Measurements from ENCODE around the gene TCEAL7. TPM values are rescaled to one million over a fixed set of nuclear protein-coding genes. Genes with fewer than 3 reads are reported as not detected.

TCEAL7 gene
- total RNA-seq, 1 experiment from 2014 or later = 0.20 TPM

DNA sequence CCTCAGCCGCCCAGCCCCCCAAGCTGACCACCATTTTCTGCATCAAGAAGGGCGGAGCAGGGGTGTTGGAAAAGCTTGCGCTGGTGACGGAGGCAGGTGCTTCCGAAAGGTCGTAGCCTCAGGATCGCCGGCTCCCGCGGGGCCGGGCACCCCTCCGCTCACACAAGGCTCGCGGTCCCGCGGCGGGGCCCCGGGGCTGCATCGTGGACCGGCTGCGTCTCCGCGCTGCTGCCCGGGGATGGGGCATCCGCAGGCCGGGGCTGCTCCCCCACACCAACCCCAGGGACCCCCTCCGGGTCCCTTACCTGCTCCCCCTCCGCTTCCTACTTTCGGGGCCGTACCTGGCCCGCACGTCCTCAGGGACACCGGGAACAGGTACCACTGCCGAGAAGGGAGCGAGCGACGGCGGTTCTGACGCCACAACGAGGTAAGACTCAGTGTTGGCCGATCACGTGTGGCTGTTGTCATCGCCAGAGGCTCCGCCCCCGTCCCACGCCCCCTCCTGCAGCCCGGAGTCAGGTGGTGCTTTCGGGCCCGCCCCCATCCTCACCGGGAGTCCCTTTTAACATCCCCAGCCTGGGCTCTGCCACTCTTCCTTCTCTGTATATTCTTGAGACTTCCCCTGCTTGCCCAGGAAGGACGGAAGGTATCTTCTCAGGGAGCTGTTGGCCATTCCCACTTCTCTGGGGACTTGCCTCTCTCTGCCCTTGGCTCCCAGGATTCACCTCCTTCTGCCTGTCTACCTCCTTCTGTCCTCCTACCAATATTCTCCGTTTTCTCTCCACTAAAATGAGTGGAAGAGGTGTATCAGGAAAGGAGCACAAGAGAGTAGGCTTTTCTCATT, 19.3 kb upstream of the TCEAL7 start, which contains the start of gene BEX2 (continued):
- TF ChIP-seq, protein P1, sequence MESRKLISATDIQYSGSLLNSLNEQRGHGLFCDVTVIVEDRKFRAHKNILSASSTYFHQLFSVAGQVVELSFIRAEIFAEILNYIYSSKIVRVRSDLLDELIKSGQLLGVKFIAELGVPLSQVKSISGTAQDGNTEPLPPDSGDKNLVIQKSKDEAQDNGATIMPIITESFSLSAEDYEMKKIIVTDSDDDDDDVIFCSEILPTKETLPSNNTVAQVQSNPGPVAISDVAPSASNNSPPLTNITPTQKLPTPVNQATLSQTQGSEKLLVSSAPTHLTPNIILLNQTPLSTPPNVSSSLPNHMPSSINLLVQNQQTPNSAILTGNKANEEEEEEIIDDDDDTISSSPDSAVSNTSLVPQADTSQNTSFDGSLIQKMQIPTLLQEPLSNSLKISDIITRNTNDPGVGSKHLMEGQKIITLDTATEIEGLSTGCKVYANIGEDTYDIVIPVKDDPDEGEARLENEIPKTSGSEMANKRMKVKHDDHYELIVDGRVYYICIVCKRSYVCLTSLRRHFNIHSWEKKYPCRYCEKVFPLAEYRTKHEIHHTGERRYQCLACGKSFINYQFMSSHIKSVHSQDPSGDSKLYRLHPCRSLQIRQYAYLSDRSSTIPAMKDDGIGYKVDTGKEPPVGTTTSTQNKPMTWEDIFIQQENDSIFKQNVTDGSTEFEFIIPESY (IDR thresholded peaks at IDR 0.05; ENCODE audit: extremely low read depth, insufficient replicate concordance, low read length) = no peak

DNA sequence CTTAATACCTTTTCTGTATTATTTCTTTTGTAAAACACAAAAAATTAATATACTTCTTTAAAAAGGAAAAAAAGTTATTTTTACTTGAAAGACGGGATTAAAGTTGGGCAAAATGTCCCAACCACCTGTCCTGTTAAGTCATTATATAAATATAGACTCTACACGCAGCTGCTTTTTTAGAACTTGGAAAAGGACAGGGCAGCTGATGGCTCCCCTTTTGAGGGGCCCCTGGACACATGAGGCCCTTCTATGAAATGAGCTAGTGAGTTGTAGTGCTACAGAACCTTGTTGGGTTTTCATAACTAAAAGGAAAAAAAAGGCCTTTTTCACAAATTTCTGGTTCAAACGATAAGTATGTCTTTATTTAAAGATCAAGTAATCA, 18.6 kb upstream of the TCEAL7 start:
- H3K36me3 ChIP-seq (ENCODE audit: control insufficient read depth in 1 of 2, insufficient read depth in 2 of 2, low read length in 2 of 2) = no peaks in the 10 kb centered on the region
- POLR2A ChIA-PET = no interaction called here
- H2AFZ ChIP-seq (ENCODE audit: low read depth, low read length, poor library complexity, severe bottlenecking) = no peak overlapping the region

More for the DNA sequence above, 18.6 kb upstream of the TCEAL7 start:
- Histone ChIP-seq H3K79me2 (ENCODE audit: insufficient read depth, low read length) (no peaks in the 10 kb centered on the region), H3K9me2 (ENCODE audit: insufficient read depth) (no peaks in the 10 kb centered on the region), H4K20me1 (ENCODE audit: insufficient read depth) (no peaks in the 10 kb centered on the region), H3K27me3 (ENCODE audit: insufficient read depth, low read length) (no peaks in the 10 kb centered on the region), H3K4me1 (ENCODE audit: control insufficient read depth in 1 of 2, insufficient read depth in 2 of 2, low read length in 2 of 2) (no peaks in the 10 kb centered on the region; a peak in 1 of 4 replicates), H3K4me2 (ENCODE audit: low read length) (peak overlapping the region; percentile 80), H3K4me3 (replicated peaks in 1 of 2; ENCODE audit: low read depth in 1 of 2, low read length in 2 of 2) (peak overlapping the region; percentile 57 to 71), H3K9me3 (ENCODE audit: control insufficient read depth in 1 of 2, insufficient read depth in 1 of 2, low read depth in 1 of 2, low read length in 2 of 2) (no peaks in the 10 kb centered on the region), H3K9ac (ENCODE audit: low read length) (0 out of 2 replicates have a peak overlapping the region, but pooled peaks have one; percentile 70), H3K27ac (ENCODE audit: low read depth, low read length) (no peak overlapping the region)
- TSS peak; percentile 92 for BruUV-seq (replicated peaks)
- DNase-seq (ENCODE audit: low read depth, low spot score) = no peak
- ChIA-PET CTCF (interaction anchor here (0.8 kb wide), 1 partner anchor 32 kb away, joined by 3 read pairs; no protein-coding TSS in a partner anchor), RAD21 (ENCODE audit: low non-redundant PET in 1 of 2, low total read pairs in 2 of 2, uncharacterized antibody in 2 of 2, unreplicated experiment in 2 of 2) (no interaction called here)
- no peak for ATAC-seq
- TF ChIP-seq SP1 (IDR thresholded peaks at IDR 0.05; ENCODE audit: low read depth) = no peak
- TF ChIP-seq SIN3A (IDR thresholded peaks at IDR 0.05; ENCODE audit: low read depth) = no peak
- TF ChIP-seq EZH2phosphoT487 (IDR thresholded peaks at IDR 0.05; ENCODE audit: borderline replicate concordance) = no peak
- TF ChIP-seq, protein P1 (IDR thresholded peaks at IDR 0.05; ENCODE audit: extremely low read depth, insufficient replicate concordance, low read length) = no peak
- no peak for TF ChIP-seq CEBPB (IDR thresholded peaks at IDR 0.05; ENCODE audit: low read depth)
- TF ChIP-seq ELF1 (IDR thresholded peaks at IDR 0.05; ENCODE audit: borderline replicate concordance, low read depth) = no peak
- TF ChIP-seq, protein P2, sequence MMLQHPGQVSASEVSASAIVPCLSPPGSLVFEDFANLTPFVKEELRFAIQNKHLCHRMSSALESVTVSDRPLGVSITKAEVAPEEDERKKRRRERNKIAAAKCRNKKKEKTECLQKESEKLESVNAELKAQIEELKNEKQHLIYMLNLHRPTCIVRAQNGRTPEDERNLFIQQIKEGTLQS (IDR thresholded peaks at IDR 0.05) = no peak
- TF ChIP-seq SRF (IDR thresholded peaks at IDR 0.05; ENCODE audit: low read depth) = no peak
- intact Hi-C loops (cut with micrococcal nuclease) = no loop called here
